HUES6 (cell line): ENCODE measurements around the gene FBXO39.

ENCODE experiments used
- H3K27ac ChIP-seq: 2 replicates; pipeline ENCODE4 v1.7.0; 2013; ENCODE audit warnings: low read depth, mild to moderate bottlenecking, low read length, inconsistent platforms
- H3K27me3 ChIP-seq: 2 replicates; pipeline ENCODE4 v1.6.1; 2013; ENCODE audit warnings: low read length; ENCODE audit not compliant: control insufficient read depth, insufficient read depth
- H3K36me3 ChIP-seq: 2 replicates; pipeline ENCODE4 v1.6.1; 2013; ENCODE audit warnings: low read length; ENCODE audit not compliant: control insufficient read depth, insufficient read depth
- H3K4me1 ChIP-seq: 2 replicates; pipeline ENCODE4 v1.6.1; 2013; ENCODE audit warnings: low read length; ENCODE audit not compliant: control insufficient read depth, insufficient read depth
- H3K4me3 ChIP-seq: 2 replicates; pipeline ENCODE4 v1.5.1; 2013; ENCODE audit warnings: low read depth, low read length
- H3K9ac ChIP-seq: one replicate; pipeline ENCODE4 v1.6.1; 2013; ENCODE audit warnings: mild to moderate bottlenecking, low read length
- H3K9me3 ChIP-seq: 2 replicates; pipeline ENCODE4 v1.6.1; 2013; ENCODE audit warnings: low read depth, low read length; ENCODE audit not compliant: control insufficient read depth, insufficient read depth

The FBXO39 gene

GRCh38 chr17:6789146-6789545 lies 13.1 kb downstream of the FBXO39 start:
- H3K9me3 ChIP-seq = no peaks in the 10 kb centered on the region
- H3K36me3 ChIP-seq = no peaks in the 10 kb centered on the region
- H3K27ac ChIP-seq = no peak overlapping the region
- no peak overlapping the region for H3K9ac ChIP-seq
- no peak overlapping the region for H3K4me3 ChIP-seq
- H3K4me1 ChIP-seq = no peaks in the 10 kb centered on the region
- peaks cover 36% of the 10 kb centered on the region for H3K27me3 ChIP-seq

DNA sequence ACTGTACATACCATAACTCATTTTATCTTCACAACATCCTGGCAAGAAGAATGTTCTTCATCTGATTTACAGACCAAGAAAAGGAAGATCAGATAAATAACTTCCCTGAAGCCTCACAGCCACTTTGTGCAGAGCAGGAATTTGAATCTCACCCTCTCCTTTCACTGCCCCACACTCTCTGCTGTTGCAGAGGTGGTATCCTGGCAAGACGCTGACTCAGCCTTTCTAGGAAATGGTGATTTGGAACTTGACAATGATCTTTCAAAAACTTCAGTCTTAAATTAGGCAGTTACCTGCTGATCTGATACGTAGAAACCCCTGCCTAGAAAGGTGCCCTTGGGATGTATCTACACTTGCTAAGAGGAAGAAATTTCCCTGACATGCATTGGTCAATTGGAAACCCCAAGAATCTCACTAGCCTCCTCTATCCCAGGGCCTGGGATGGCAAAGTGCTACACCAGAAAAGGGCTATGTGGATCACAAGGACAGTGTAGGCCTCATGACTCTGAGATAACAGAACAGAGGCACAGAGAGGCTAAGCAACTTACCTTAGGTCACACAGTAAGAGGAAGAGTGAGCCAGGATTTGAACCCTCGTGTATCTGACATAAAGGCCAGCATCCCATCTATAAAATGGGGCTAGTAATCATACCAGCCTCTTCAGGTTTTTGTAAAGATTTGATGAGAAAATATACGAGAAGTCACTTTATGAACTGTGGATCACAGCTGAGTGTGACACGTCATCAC lies 17.9 kb downstream of the FBXO39 start:
- no peak overlapping the region for H3K9ac ChIP-seq
- peaks cover 25% of the 10 kb centered on the region for H3K27me3 ChIP-seq
- H3K27ac ChIP-seq = no peak overlapping the region
- H3K9me3 ChIP-seq = no peaks in the 10 kb centered on the region
- no peaks in the 10 kb centered on the region for H3K36me3 ChIP-seq
- H3K4me1 ChIP-seq = no peaks in the 10 kb centered on the region
- H3K4me3 ChIP-seq = no peak overlapping the region

- H3K27me3 ChIP-seq = peaks cover 12% of the 10 kb centered on the region; the same call in 1 of the 2 replicates
- no peaks in the 10 kb centered on the region for H3K4me1 ChIP-seq
- no peaks in the 10 kb centered on the region for H3K36me3 ChIP-seq
- no peak overlapping the region for H3K9ac ChIP-seq
- no peak overlapping the region for H3K4me3 ChIP-seq
- H3K9me3 ChIP-seq = no peaks in the 10 kb centered on the region
- no peak overlapping the region for H3K27ac ChIP-seq
Measured at GRCh38 chr17:6796017-6796886, 20.2 kb downstream of the FBXO39 start.

GRCh38 chr17:6796887-6797490 lies 21.0 kb downstream of the FBXO39 start:
- H3K36me3 ChIP-seq = no peaks in the 10 kb centered on the region
- H3K27ac ChIP-seq = no peak overlapping the region
- H3K27me3 ChIP-seq = peaks cover 7% of the 10 kb centered on the region; the same call in 1 of the 2 replicates
- H3K4me3 ChIP-seq = no peak overlapping the region
- no peaks in the 10 kb centered on the region for H3K9me3 ChIP-seq
- H3K4me1 ChIP-seq = no peaks in the 10 kb centered on the region
- no peak overlapping the region for H3K9ac ChIP-seq

DNA sequence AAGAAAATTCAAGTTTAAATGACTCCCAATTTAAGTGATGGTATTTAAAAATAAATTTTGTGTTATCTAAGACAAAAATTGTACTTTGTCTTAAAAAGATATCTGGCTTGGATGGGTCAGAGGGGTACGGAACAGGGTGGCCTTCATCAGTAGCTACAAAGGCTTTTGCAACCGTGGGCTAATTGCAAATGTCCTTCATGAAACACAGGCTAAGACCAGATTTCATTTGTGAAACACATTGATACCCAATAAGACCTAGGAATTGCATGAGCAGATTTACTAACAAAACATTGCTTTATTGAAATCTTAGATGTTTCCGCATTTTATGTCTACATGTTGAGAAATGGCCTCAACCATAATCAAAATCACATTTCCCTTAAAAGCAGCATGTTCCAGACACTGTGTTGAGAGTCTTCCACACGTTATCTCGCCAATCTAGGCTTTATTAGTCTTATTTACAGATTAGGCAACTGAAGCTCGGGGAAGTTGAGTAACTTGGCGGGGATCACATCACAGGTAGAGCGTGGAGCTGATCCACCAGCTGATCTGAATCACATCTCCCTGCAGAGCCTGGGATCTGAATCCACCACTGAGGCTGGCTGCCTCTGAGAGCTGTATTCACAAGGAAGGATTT lies 21.8 kb downstream of the FBXO39 start:
- Histone ChIP-seq H3K9me3 (no peaks in the 10 kb centered on the region), H3K4me1 (no peaks in the 10 kb centered on the region), H3K27me3 (no peaks in the 10 kb centered on the region), H3K36me3 (no peaks in the 10 kb centered on the region), H3K27ac (no peak overlapping the region), H3K4me3 (no peak overlapping the region), H3K9ac (no peak overlapping the region)

DNA sequence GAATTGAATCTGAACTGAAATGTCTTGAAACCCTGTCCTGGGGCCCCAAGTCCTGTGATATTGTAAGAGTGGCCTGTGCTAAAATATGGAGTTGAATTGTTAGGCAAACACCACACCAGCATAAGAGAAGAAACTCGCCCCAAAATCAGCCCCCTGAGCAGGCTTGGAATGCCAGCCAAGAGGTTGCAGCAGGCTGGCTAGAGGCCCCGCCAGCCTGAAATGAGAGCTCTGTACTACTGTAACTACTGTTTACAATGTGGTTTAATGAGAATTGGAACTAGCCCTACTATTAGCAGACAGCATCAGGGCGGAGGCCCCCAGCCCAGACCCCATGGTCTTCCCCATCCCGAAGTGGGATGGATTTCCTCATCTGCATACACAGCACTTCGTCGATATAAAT lies 23.7 kb downstream of the FBXO39 start:
- no peaks in the 10 kb centered on the region for H3K27me3 ChIP-seq

GRCh38 chr17:6800422-6801027 lies 24.5 kb downstream of the FBXO39 start:
- Histone ChIP-seq H3K9ac (no peak overlapping the region), H3K36me3 (no peaks in the 10 kb centered on the region), H3K27ac (no peak overlapping the region), H3K4me1 (no peaks in the 10 kb centered on the region), H3K9me3 (no peaks in the 10 kb centered on the region), H3K4me3 (no peak overlapping the region), H3K27me3 (no peaks in the 10 kb centered on the region)

More for the DNA sequence above, 23.7 kb downstream of the FBXO39 start:
- Histone ChIP-seq H3K9ac (no peak overlapping the region), H3K9me3 (no peaks in the 10 kb centered on the region), H3K4me3 (no peak overlapping the region), H3K27ac (no peak overlapping the region), H3K36me3 (no peaks in the 10 kb centered on the region), H3K4me1 (no peaks in the 10 kb centered on the region)

DNA sequence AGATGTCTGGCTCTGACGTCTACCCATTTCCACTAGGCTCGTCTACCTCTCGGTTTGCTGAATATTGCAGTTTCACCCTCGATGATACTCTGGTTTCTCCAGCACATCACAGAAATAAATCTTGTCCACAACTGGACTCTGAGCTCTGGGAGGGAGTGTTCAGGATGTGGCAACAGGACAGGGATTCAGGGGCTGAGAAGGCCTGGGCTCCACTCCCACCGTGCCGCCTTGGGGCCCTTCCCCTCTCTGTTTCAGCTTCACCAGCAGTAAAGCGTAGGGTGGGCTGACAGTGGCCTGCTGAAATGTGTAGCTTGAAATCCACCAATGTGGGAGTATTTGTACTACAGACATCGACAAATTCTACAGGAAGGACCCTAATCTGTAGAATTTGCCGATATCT lies 35.5 kb downstream of the FBXO39 start:
- Histone ChIP-seq H3K27me3 (peaks cover 5% of the 10 kb centered on the region; the same call in 1 of the 2 replicates), H3K27ac (no peak overlapping the region), H3K9ac (no peak overlapping the region), H3K36me3 (no peaks in the 10 kb centered on the region), H3K9me3 (peaks cover 15% of the 10 kb centered on the region; the same call in 1 of the 2 replicates), H3K4me3 (no peak overlapping the region), H3K4me1 (no peaks in the 10 kb centered on the region)

- H3K27me3 ChIP-seq = peaks cover 5% of the 10 kb centered on the region; the same call in 1 of the 2 replicates
- H3K27ac ChIP-seq = no peak overlapping the region
- H3K9ac ChIP-seq = no peak overlapping the region
- no peak overlapping the region for H3K4me3 ChIP-seq
- peaks cover 15% of the 10 kb centered on the region; the same call in 1 of the 2 replicates for H3K9me3 ChIP-seq
- H3K4me1 ChIP-seq = no peaks in the 10 kb centered on the region
- no peaks in the 10 kb centered on the region for H3K36me3 ChIP-seq
Measured at GRCh38 chr17:6812295-6812694, 36.3 kb downstream of the FBXO39 start.

DNA sequence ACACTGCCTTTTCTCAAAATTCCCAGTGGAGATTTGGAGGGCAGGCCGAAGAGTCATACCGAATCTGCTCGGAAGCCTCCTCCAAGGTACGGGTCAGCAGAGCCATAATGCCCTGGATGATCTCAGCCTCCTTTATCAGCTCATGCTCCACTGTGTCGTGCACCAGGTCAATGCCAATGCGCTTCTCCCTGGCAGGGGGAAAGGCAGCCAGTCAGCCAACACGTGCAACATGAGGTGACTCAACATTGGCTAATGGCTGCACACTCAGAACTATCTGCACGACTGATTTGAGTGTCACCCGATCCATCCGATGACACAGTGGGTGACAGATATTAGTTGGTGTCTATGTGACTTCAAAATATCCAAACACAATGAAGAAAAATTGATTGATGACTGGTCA lies 39.8 kb downstream of the FBXO39 start:
- no peak overlapping the region for H3K9ac ChIP-seq
- no peak overlapping the region for H3K27ac ChIP-seq
- H3K4me1 ChIP-seq = no peaks in the 10 kb centered on the region
- 0 out of 2 replicates have a peak, but pooled peaks cover 5% of the 10 kb centered on the region for H3K9me3 ChIP-seq
- no peaks in the 10 kb centered on the region for H3K36me3 ChIP-seq
- H3K27me3 ChIP-seq = peaks cover 20% of the 10 kb centered on the region
- no peak overlapping the region for H3K4me3 ChIP-seq
